HG02943 (cell line): Measurements from ENCODE around the gene ARID5B.
A peak's percentile ranks its signal among the peaks of the same experiment; 100 is the strongest.

Source experiments
- ATAC-seq: cut with Tn5 transposase; IDR thresholded peaks from one replicate; pipeline ENCODE4 v1.9.1; 2021; ENCODE audit warnings: mild to moderate bottlenecking, low read depth, moderate library complexity; ENCODE audit not compliant: unreplicated experiment

The ARID5B gene

GRCh38 chr10:61882621-61883370 lies 18.7 kb upstream of the ARID5B start:
- ATAC-seq, result no peak

GRCh38 chr10:61883371-61884025 lies 18.0 kb upstream of the ARID5B start:
- ATAC-seq, result no peak

GRCh38 chr10:61887772-61888171 lies 13.7 kb upstream of the ARID5B start:
- ATAC-seq, result no peak

GRCh38 chr10:61888744-61889143 lies 12.8 kb upstream of the ARID5B start:
- no peak for ATAC-seq

- no peak for ATAC-seq
Measured at GRCh38 chr10:61890430-61890829, 11.1 kb upstream of the ARID5B start.

GRCh38 chr10:61890881-61891409 lies 10.6 kb upstream of the ARID5B start:
- ATAC-seq, result no peak

GRCh38 chr10:61891906-61892585 lies 9.5 kb upstream of the ARID5B start:
- no peak for ATAC-seq

GRCh38 chr10:61892961-61893360 lies 8.5 kb upstream of the ARID5B start:
- ATAC-seq, result no peak

GRCh38 chr10:61894133-61894532 lies 7.4 kb upstream of the ARID5B start:
- no peak for ATAC-seq

GRCh38 chr10:61895898-61896600 lies 5.5 kb upstream of the ARID5B start:
- no peak for ATAC-seq

GRCh38 chr10:61896854-61897661 lies 4.4 kb upstream of the ARID5B start:
- peak; percentile 63 for ATAC-seq

- ATAC-seq, result no peak
Measured at GRCh38 chr10:61897671-61898434, 3.6 kb upstream of the ARID5B start.

- ATAC-seq, result no peak
Measured at GRCh38 chr10:61898435-61898778, 3.1 kb upstream of the ARID5B start.

- no peak for ATAC-seq
Measured at GRCh38 chr10:61899069-61899531, 2.4 kb upstream of the ARID5B start.

- ATAC-seq, result no peak
Measured at GRCh38 chr10:61899663-61899996, 1.9 kb upstream of the ARID5B start.

- ATAC-seq, result peak; percentile 33
Measured at GRCh38 chr10:61899997-61900828, 1.3 kb upstream of the ARID5B start.

GRCh38 chr10:61901829-61902444 lies 438 bp downstream of the ARID5B start:
- no peak for ATAC-seq
